ENCODE data around the gene ZGPAT.

ZGPAT gene

GRCh38 chr20:63678667-63679465, 29.0 kb upstream of the ZGPAT start:
- DNase-seq, result no peak

- no peak for DNase-seq
Observed at GRCh38 chr20:63679799-63680305, 28.0 kb upstream of the ZGPAT start.

- no peak for DNase-seq
Observed at GRCh38 chr20:63680427-63680826, 27.4 kb upstream of the ZGPAT start.

GRCh38 chr20:63680857-63681608, 26.8 kb upstream of the ZGPAT start:
- DNase-seq, result no peak

- DNase-seq, result no peak
Observed at GRCh38 chr20:63681609-63682142, 26.2 kb upstream of the ZGPAT start.

GRCh38 chr20:63682384-63683139, 25.3 kb upstream of the ZGPAT start:
- no peak for DNase-seq

- DNase-seq, result no peak
Observed at GRCh38 chr20:63685269-63686026, 22.4 kb upstream of the ZGPAT start.

GRCh38 chr20:63686094-63686491, 21.7 kb upstream of the ZGPAT start:
- DNase-seq, result no peak

- no peak for DNase-seq
Observed at GRCh38 chr20:63686492-63687321, 21.1 kb upstream of the ZGPAT start.

- DNase-seq, result no peak
Observed at GRCh38 chr20:63687419-63688178, 20.2 kb upstream of the ZGPAT start.

- no peak for DNase-seq
Observed at GRCh38 chr20:63688228-63689045, 19.4 kb upstream of the ZGPAT start.

GRCh38 chr20:63689046-63690002, 18.5 kb upstream of the ZGPAT start:
- DNase-seq, result no peak

- DNase-seq, result no peak
Observed at GRCh38 chr20:63690003-63690897, 17.6 kb upstream of the ZGPAT start.

- no peak for DNase-seq
Observed at GRCh38 chr20:63690898-63691710, 16.7 kb upstream of the ZGPAT start.

- no peak for DNase-seq
Observed at GRCh38 chr20:63691711-63692435, 16.0 kb upstream of the ZGPAT start.

Measured in RPMI8226 (cell line).